ENCODE measurements around the gene ERFE.
A peak's percentile ranks its signal among the peaks of the same experiment; 100 is the strongest.
"Not testable (repeated sequence)": the region's sequence is repeated elsewhere in the genome, so short reads cannot be mapped to it uniquely, and the experiment has no call there.

ERFE gene, protein sequence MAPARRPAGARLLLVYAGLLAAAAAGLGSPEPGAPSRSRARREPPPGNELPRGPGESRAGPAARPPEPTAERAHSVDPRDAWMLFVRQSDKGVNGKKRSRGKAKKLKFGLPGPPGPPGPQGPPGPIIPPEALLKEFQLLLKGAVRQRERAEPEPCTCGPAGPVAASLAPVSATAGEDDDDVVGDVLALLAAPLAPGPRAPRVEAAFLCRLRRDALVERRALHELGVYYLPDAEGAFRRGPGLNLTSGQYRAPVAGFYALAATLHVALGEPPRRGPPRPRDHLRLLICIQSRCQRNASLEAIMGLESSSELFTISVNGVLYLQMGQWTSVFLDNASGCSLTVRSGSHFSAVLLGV

DNA sequence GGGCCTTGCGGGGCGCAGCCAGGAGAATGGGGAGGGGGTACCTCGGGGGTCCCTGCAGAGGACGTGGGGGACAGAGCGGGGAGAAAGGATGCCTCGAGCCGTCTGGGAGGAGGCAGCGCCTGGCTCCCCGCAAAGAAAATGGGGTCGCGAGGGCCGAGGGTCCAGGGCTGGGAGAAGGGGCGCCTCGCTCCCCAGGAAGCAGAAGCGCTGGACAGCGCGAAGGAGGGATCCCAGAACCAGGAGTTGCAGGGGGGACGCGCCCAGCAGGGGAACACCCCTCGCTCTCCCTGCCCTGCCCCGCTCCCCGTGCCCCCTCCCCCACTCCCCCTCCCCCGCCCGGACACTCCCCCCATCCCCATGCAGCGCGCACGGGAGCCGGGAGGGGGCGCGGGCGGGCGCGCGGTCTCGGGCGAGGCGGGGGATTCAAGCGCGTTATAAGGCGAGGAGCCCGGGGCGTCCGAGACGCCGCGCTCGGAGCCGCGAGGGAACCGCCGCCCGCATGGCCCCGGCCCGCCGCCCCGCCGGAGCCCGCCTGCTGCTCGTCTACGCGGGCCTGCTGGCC lies at the start of gene ERFE:
ERFE (plus strand) TSS at position 462 of the 562 bp plus-strand sequence; CDS start at position 500, 38 bp downstream.
- DNase-seq (ENCODE audit: insufficient read length, low spot score) (peak; percentile 78), FAIRE-seq (no peak)

DNA sequence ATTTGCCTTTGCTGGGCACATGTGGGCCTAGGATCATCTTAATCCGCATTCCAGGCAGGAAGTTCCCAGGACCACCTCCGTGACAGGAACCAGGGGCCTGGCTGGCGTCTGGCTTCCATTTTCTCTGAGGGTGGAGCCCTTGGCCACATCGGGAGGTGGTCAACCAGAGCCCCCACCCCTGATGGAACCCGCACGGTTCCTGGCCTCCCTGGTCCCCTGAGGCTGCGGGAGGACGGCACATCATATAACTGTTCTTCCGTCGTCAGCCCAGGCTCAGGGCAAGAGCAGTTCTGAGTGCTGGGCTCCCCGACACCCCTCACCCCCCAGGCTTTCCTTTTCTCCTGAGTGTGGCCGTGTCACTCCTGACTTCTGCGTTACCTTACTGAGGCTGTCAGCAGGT lies 45.2 kb upstream of the ERFE start:
- DNase-seq (ENCODE audit: insufficient read length, low spot score): no peak
- no peak for FAIRE-seq

GRCh38 chr2:238114331-238114841 lies 44.4 kb upstream of the ERFE start:
- DNase-seq (ENCODE audit: insufficient read length, low spot score) (no peak), FAIRE-seq (no peak)

GRCh38 chr2:238114851-238115660 lies 43.7 kb upstream of the ERFE start:
- no peak for FAIRE-seq
- DNase-seq (ENCODE audit: insufficient read length, low spot score): no peak

DNA sequence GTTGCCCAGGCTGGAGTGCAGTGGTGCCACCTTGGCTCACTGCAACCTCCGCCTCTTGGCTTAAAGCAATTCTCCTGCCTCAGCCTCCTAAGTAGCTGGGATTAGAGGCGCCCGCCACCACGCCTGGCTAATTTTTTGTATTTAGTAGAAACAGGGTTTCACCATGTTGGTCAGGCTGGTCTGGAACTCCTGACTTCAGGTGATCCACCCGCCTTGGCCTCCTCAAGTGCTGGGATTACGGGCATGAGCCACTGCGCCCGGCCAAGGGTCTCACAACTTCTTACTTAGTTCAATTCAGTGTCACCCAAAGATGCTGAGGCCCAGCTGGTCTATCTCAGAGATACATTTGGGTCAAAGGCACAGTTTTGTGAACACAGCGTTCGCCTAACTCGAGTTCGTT lies 43.1 kb upstream of the ERFE start:
- DNase-seq (ENCODE audit: insufficient read length, low spot score); FAIRE-seq: not testable (repeated sequence)

- no peak for FAIRE-seq
- DNase-seq (ENCODE audit: insufficient read length, low spot score): no peak
These were observed 42.2 kb upstream of the ERFE start for GRCh38 chr2:238116298-238117198.

DNA sequence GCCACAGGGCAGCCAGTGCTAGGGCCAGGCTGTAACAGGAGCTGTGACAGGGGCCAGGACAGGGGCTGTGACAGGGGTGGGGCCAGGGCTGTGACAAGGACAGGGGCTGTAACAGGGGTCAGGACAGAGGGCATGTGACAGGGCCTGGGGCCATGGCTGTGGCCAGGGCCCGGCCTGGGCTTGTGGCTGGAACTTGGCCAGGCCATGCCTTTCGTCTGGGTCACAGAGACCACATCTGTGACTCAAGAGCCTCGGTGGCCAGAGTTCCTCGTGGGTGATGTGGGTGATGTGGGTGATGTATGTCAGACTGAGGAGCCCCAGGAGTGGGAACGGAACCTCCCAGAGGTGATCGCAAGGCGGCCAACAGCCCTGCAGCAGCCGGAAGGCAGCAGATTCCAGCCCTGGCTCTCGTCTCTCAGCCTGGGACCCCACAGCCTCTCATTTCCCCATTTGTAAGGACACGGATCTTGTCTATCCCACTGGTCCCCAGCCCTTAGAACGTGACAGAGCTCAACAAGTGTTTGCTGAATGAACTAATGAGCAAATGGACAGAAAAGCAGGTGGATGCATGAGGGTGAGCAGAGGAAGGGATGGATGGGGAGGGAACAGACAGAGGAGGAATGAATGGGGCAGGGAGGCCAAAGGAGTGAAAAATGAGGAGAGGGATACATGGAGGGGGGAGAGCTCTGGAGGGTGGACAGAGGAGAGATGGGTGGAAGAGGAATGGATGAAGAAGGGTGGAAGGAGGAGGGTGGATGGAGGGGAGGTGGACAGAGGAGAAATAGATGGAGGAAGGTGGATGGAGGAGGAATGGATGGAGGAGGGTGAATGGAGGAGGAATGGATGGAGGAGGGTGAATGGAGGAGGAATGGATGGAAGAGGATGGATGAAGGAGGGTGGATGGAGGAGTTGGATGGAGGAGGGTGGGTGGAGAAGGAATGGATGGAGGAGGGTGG lies 41.3 kb upstream of the ERFE start:
- no peak for DNase-seq (ENCODE audit: insufficient read length, low spot score)
- no peak for FAIRE-seq

DNA sequence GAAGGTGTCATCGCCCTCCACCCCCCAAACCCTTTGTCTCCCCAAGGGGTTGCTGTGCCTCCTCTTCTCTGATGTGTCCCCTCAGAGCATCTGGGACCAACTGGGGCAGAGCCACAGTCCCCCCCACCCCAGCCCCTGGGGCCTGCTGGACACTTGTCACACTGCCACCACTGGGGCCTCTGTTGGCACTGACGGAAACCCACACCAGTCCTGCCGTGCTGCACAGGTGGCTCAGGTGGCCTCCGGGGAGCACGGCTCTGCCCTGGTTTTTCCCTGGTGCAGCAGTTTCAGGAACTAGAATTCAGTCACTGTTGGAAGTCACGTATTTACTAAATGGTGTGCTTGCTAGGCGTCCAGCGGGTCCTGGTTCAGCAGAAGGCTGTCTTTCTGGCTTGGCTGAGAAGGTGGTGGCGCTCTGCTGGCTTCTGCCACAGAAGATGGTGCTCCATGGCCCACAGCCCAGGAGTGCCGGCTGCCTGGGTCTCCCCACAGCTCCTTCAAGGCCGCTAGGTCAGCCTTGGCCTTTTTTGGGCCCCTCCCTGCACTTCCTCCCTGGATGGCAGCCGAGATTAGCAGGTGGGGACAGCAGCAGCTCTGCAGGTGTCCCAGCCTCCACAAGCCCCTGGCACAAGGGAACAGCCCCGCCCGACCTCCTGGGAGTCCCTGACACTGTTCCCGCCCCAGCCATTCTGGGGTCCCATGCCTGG lies 38.9 kb upstream of the ERFE start:
- DNase-seq (ENCODE audit: insufficient read length, low spot score): no peak
- FAIRE-seq: no peak

DNA sequence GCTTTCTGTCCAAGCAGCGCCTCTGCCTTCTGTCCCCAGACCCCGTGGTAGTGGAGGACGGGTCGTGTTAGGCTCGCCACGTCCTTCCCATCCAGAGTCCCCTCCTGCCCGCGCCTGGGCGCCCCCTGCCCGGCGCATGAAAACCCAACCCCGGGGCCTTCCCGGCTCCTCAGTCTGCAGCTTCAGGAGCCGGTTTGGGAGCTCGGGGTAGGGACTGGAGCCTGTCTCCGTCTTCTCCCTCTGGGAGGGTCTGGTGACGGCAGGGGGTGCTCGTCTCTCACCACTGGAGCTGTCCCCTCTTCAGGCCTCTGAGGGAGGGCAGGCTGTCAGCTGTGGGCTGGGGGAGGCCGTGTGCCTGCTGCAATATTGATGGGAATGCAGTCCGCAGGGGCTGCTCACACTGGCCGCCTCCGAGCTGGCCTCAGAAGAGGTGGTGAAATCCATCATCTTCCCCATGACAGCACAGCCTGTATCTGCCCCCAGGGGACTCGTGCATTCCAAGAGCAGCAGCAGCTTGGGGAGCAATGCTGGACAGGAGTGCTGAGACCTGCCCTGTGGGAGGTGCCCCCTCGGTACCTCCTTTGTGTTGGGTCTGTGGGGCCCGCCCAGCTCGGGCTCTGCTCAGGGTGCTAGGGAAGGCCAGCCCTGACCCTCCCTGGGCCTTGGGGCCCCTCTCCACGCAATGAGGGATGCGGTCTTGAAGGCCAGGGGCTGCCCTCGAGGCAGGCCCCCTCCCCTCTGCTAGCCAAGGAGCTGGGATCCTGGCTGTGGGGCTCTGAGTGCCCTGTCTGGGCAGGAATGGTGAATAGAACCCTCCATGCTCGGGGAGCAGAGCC lies 38.1 kb upstream of the ERFE start:
- no peak for FAIRE-seq

GRCh38 chr2:238121511-238122286 lies 37.1 kb upstream of the ERFE start:
- DNase-seq (ENCODE audit: insufficient read length, low spot score) (no peak), FAIRE-seq (no peak)

More for the DNA sequence above, 38.1 kb upstream of the ERFE start:
- DNase-seq (ENCODE audit: insufficient read length, low spot score): no peak

GRCh38 chr2:238122287-238123217 lies 36.2 kb upstream of the ERFE start:
- FAIRE-seq (no peak), DNase-seq (ENCODE audit: insufficient read length, low spot score) (no peak)

GRCh38 chr2:238123218-238123971 lies 35.4 kb upstream of the ERFE start:
- DNase-seq (ENCODE audit: insufficient read length, low spot score): no peak
- FAIRE-seq: no peak

DNA sequence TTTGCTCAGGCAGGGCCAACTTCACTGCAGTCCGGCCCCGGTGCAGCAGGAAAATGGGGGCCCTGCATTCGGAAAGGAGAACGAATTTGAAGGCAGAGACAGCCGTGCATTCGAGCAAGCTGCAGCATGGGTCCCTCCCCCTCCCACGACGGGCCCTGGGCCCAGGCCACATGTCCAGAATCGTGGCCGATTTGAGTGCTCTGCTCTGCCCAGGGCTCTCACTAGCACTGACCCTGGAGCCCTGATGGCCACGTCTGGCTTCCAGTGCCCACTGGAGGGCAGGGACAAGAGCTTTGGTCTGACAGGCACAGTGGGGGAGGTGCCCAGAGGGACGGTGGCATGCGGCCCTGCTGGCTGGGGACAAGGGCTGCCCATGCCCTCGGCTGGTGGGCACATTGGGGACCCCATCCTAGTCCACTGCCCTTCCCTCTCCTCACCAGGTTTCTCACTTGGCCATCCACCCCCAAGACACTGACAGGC lies 34.7 kb upstream of the ERFE start:
- no peak for FAIRE-seq
- DNase-seq (ENCODE audit: insufficient read length, low spot score): no peak

GRCh38 chr2:238124488-238125126 lies 34.2 kb upstream of the ERFE start:
- no peak for DNase-seq (ENCODE audit: insufficient read length, low spot score)
- FAIRE-seq: no peak

Data from GM19239 (cell line).